Globus pallidus (tissue), 1 donor: ENCODE results near the gene CEP170B.
"Not testable (repeated sequence)": the region's sequence is repeated elsewhere in the genome, so short reads cannot be mapped to it uniquely, and the experiment has no call there.

Experiments used
- DNase-seq: peaks from one replicate; pipeline ENCODE4 v3.0.0-alpha.2; 2015; ENCODE audit warnings: low spot score

CEP170B gene

DNA sequence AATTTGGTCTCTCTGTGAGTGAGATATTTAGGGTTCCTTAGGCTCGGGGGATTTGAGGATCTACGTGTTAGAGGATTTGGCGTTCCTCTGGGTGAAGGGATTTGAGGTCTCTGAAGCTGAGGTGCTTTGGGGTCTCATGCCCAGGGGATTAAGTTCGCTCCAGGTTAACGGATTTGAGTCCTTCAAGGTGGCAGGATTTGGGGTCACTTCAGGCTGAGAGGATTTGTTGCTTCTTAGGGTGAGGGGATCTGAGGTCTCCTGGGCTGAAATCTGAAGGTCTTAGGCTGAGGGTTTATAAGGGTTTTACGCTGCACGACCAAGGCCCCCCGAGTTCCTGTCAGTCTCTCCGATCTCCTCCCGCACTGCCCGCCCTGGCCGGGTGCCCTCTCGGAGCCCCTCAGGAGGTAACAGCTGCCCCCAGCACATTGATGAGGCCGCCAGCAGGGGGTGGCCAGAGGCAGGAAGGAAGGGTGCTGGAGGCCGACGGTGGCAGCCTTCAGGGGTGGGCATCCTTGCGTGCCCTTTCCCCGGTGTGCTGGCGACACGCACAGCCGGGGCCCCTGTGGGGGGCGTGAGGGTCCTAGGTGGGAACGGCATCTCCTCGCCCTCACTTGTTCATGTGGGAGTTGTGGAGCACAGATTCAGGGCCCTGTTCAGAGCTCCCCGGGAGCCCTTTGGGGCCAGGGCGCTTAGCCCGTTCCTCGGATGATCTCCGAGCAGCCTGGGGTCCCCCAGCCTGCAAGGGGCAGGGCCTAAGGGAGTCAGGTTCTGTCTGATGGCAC lies 14.3 kb downstream of the CEP170B start:
- no peak for DNase-seq

GRCh38 chr14:104879983-104880565 lies 15.0 kb downstream of the CEP170B start:
- DNase-seq, result no peak

DNA sequence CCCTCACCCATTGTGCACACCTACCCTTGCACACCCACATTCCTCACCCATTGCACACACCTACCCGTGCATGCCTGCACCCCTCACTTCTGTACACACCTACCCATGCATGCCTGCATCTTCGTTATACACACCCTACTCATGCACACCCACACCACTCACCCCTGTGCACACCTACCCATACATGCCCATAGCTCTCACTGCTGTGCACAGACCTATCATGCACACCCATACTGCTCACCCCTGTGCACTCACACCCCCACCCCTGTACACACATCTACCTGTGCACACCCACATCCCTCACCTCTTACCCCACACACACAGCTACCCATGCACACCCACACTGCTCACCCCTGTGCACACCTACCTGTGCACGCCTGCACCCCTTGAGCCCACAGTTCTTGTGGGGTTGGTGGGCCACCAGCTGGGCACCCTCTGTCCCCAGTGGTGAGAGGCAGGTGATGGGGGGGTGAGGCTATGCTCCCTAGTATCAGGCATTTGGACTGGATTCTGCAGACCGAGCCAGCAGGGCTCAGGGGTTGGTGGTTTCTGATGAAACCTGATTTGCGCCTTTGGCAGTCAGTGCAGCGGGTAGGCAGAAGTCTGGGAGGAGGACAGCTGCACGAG lies 15.6 kb downstream of the CEP170B start:
- DNase-seq, result no peak

GRCh38 chr14:104881369-104881979 lies 16.4 kb downstream of the CEP170B start:
- no peak for DNase-seq

- DNase-seq, result no peak
Measured at GRCh38 chr14:104882325-104882973, 17.4 kb downstream of the CEP170B start.

GRCh38 chr14:104882991-104883660 lies 18.1 kb downstream of the CEP170B start:
- DNase-seq, result no peak

DNA sequence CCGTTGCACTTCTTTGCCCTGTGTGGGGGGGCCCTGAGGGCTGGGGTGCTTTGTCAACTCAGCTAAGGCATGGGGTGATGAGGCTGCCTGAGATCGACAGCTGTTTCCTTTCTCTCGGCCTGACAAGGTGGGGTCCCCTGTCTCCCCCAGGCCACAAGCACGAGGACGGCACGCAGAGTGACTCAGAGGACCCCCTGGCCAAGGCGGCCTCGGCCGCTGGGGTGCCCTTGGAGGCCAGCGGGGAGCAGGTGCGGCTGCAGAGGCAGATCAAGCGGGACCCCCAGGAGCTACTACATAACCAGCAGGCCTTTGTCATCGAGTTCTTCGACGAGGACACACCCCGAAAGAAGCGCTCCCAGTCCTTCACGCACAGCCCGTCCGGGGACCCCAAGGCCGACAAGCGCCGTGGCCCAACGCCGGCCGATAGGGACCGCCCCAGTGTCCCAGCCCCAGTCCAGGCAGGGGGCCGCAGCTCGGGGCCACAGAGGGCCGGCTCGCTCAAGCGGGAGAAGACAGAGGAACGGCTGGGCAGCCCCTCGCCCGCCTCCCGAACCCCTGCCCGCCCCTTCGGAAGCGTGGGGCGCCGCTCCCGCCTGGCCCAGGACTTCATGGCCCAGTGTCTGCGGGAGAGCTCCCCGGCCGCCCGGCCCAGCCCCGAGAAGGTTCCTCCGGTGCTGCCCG lies 18.8 kb downstream of the CEP170B start:
- no peak for DNase-seq

GRCh38 chr14:104884381-104884780 lies 19.3 kb downstream of the CEP170B start:
- not testable (repeated sequence) for DNase-seq

- DNase-seq, result no peak
Measured at GRCh38 chr14:104885031-104885972, 20.2 kb downstream of the CEP170B start.

GRCh38 chr14:104885973-104886689 lies 21.1 kb downstream of the CEP170B start:
- no peak for DNase-seq

DNA sequence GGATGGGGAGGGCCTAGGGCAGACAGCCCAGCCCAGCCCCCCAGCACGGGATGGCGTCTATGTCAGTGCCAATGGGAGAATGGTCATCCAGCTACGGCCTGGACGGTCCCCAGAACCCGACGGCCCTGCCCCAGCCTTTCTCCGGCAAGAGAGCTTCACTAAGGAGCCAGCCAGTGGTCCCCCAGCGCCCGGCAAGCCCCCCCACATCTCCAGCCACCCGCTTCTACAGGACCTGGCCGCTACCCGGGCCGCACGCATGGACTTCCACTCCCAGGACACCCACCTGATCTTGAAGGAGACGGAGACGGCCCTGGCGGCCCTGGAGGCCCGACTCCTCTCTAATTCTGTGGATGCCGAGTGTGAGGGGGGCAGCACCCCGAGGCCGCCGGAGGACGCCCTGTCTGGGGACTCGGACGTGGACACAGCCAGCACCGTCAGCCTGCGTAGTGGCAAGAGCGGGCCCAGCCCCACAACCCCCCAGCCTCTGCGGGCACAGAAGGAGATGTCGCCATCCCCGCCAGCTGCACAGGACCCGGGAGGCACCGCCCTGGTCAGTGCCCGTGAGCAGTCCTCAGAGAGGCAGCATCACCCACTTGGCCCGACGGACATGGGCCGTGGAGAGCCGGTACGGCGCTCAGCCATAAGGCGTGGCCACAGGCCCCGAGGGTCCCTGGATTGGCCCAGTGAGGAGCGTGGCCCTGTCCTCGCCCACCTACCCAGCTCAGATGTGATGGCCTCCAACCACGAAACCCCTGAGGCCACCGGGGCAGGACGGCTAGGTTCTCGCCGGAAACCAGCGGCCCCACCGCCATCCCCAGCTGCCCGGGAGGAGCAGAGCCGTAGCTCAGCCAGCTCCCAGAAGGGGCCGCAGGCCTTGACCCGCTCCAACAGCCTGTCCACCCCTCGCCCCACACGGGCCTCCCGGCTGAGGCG lies 21.9 kb downstream of the CEP170B start:
- DNase-seq, result no peak

- DNase-seq, result no peak
Measured at GRCh38 chr14:104887623-104888488, 22.8 kb downstream of the CEP170B start.

GRCh38 chr14:104888489-104889374 lies 23.7 kb downstream of the CEP170B start:
- no peak for DNase-seq

- DNase-seq, result no peak
Measured at GRCh38 chr14:104889375-104889757, 24.3 kb downstream of the CEP170B start.

GRCh38 chr14:104890292-104890691 lies 25.2 kb downstream of the CEP170B start:
- DNase-seq, result not testable (repeated sequence)

DNA sequence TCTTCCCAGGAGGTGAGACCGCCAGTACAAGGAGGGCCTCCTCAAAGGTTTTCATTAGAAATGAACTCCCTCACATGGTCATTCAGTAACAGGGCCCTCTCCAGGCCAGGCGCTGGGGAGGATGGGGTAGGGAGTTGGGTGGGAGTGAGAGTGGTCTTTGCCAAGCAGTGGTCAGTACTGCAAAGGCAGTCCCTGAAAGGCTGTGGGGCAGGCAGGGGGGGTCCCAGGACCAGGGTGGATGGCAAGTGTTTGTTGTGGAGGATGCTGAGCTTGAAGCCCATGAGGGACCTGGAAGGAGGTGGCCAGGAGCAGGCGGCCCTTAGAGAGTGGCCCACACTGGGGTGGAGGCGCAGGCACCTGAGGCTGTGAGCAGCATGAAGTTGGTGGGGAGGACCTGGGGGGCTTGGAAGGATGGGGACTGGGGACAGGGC lies 26.1 kb downstream of the CEP170B start:
- no peak for DNase-seq
